Right lobe of liver (tissue), 6 donors: ENCODE data around the gene ABHD12. TPM values are rescaled to one million over a fixed set of nuclear protein-coding genes. Genes with fewer than 3 reads are reported as not detected.

Experiments used
- ATAC-seq, 4 donors: fragments of 200-7000 bp; cut with Tn5 transposase; one replicate each; pipeline ENCODE4 v1.9.1; 2020; ENCODE audit warnings: mild to moderate bottlenecking in 4 of 4, moderate library complexity in 4 of 4
- DNase-seq, 3 donors: peaks; one replicate each; pipeline ENCODE4 v3.0.0-alpha.2; 2020
- H3K27ac ChIP-seq, 3 donors: fragments of 200-600 bp; one replicate each; pipeline ENCODE4 v1.8.0; 2022
- H3K27me3 ChIP-seq, 2 donors: fragments of 200-600 bp; one replicate each; pipeline ENCODE4 v1.8.0; 2022
- H3K36me3 ChIP-seq, 4 donors: fragments of 200-600 bp; sonication (generic) in 1 of 4; one replicate each; pipeline versions ENCODE4 v1.5.1 to v1.8.0; 2017 to 2022; ENCODE audit warnings: control low read depth in 1 of 4
- H3K4me1 ChIP-seq, 4 donors: fragments of 200-600 bp; sonication (generic) in 1 of 4; one replicate each; pipeline versions ENCODE4 v1.5.1 to v1.8.0; 2017 to 2022; ENCODE audit warnings: control low read depth in 1 of 4
- H3K4me3 ChIP-seq, 3 donors: fragments of 200-600 bp; one replicate each; pipeline ENCODE4 v1.8.0; 2022
- H3K9me3 ChIP-seq, 4 donors: fragments of 200-600 bp; sonication (generic) in 1 of 4; one replicate each; pipeline versions ENCODE4 v1.5.1 to v1.8.0; 2017 to 2022; ENCODE audit warnings: control low read depth in 1 of 4
- POLR2A ChIP-seq: fragments of 450-650 bp; IDR thresholded peaks from one replicate; pipeline ENCODE4 v1.6.1; 2017; ENCODE audit warnings: antibody characterized with exemption, mild to moderate bottlenecking
- WGBS: methylation state at CpG from one replicate; pipeline ENCODE4 v1.1.6; 2018; ENCODE audit warnings: low coverage, low lambda C conversion rate; ENCODE audit not compliant: insufficient coverage; ENCODE audit errors: missing lambda C conversion rate; 5-methylcytosine and 5-hydroxymethylcytosine counted together
- intact Hi-C, 2 donors: fragments of 100-400 bp; cut with DNase I; formaldehyde crosslinking; loops; one replicate each; pipeline versions ENCODE4 v1.11.2 to v1.14.1; 2022
- total RNA-seq, 6 experiments: library from RNA; depleted of rRNA in 2 of 6; stranded (reverse); fragments of >200 nt in 2 of 6; fragmentation: NEBNext Ultra II Directional in 3 of 6; extraction: Animal tissue kit (Norgen Biotek cat#: 25700) in 3 of 6; gene quantifications; one replicate each; pipeline versions ENCODE4 v1.1.0 to v1.2.4, GENCODE V29; 2016 to 2023
- TF ChIP-seq, protein P1 (sequence below), 4 donors: fragments of 200-600 bp in 3 of 4; fragments of 450-650 bp in 1 of 4; IDR thresholded peaks; one replicate each; pipeline versions ENCODE4 v1.5.1 to v1.8.0; 2016 to 2022; ENCODE audit warnings: antibody characterized with exemption in 4 of 4, mild to moderate bottlenecking in 2 of 4
- donor health status: DM: no; HTN: yes; CAD: no.
- donor health status: DM: no; HTN: no; CAD: no.
- donor health status: DM: no; HTN: no; CAD: no.
- donor health status: DM: no; HTN: yes; CAD: no.
- donor health status: DM: no; HTN: yes; CAD: no.

ABHD12 gene
- total RNA-seq, 6 experiments from 2014 or later, result 16.1 to 23.6 (median 18.7) TPM

DNA sequence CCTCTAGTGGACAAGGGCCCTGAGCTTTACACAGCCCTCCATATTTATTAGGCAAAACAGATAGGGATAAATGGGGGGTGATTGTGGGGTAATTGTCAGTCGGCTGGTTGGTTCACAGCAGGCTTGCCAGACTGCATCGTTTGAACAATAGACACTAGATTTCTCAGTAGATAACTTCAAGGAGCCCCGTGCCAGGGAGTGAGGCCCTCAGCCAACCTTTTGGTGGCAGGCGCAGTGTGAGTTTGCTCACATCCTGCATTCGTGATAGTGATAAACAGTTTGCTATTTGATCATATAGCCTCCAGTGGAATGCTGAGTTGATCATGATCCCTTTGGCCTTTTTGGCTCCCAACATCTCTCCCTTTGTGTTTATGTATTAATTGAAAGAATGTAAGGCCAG lies 3.6 kb upstream of the ABHD12 start:
- DNase-seq (no peak), ATAC-seq (no peak)
- H3K36me3 ChIP-seq, result no peaks in the 10 kb centered on the region
- 64% methylated on average over 5 of the region's 5 CpGs for WGBS
- H3K4me1 ChIP-seq, result peaks cover 0 to 3% (median 0%) of the 10 kb centered on the region in 4 donors
- H3K27me3 ChIP-seq, result no peaks in the 10 kb centered on the region
- no peak overlapping the region for H3K4me3 ChIP-seq
- no peak overlapping the region for H3K27ac ChIP-seq
- no peaks in the 10 kb centered on the region for H3K9me3 ChIP-seq
- no peak for TF ChIP-seq POLR2A
- TF ChIP-seq, protein P1, sequence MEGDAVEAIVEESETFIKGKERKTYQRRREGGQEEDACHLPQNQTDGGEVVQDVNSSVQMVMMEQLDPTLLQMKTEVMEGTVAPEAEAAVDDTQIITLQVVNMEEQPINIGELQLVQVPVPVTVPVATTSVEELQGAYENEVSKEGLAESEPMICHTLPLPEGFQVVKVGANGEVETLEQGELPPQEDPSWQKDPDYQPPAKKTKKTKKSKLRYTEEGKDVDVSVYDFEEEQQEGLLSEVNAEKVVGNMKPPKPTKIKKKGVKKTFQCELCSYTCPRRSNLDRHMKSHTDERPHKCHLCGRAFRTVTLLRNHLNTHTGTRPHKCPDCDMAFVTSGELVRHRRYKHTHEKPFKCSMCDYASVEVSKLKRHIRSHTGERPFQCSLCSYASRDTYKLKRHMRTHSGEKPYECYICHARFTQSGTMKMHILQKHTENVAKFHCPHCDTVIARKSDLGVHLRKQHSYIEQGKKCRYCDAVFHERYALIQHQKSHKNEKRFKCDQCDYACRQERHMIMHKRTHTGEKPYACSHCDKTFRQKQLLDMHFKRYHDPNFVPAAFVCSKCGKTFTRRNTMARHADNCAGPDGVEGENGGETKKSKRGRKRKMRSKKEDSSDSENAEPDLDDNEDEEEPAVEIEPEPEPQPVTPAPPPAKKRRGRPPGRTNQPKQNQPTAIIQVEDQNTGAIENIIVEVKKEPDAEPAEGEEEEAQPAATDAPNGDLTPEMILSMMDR (IDR thresholded peaks at IDR 0.05), result no peak
- intact Hi-C loops, result loop anchor here in 1 of 2 donors (10.0 kb wide), 1 partner anchor 89 kb away; no protein-coding TSS in a partner anchor

DNA sequence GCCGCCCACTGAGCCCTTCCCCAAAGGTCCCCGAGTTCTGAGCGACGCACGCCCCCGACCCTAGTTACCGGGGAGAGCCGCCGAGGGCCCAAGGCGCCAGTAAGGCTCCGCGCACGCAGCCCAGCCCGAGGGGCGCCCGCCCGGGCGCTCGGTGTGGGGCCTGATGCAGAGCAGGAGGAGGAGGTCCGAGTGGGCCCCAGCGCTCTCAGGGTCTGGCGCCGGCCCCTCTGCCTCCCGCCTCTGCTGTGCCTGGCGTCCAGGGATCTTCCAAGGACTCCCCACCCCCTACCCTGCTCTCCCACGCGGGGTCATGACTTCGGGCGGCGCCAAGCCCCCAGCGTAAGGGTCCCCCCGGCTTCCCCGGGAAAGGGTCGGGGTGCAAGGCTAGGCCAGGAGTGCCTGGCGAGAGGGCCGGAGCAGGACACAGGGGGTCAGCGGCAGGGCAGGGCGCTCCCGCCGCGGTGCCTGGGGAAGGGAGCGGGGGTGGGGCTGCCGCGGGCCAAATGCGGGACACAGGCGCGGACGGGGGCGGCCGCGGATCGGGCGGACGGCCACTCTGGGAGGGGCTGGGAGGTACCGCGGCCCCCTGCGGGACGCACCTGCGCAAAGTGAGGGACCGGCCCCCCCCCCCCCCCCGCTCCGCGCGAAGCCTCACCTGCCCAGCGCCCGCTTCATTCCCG lies 637 bp downstream of the ABHD12 start:
- intact Hi-C loops, result loop anchor here in 1 of 2 donors (10.0 kb wide), 1 partner anchor 85 kb away; no protein-coding TSS in a partner anchor
- no peaks in the 10 kb centered on the region for H3K9me3 ChIP-seq
- DNase-seq (peak; percentile 59 to 67 (median 61)), ATAC-seq (peak; percentile 38 to 55 (median 48))
- no peaks in the 10 kb centered on the region for H3K36me3 ChIP-seq
- H3K27me3 ChIP-seq, result no peaks in the 10 kb centered on the region
- 0% methylated on average over 8 of the region's 67 CpGs for WGBS
- peak overlapping the region; percentile 59 to 72 (median 69) for H3K27ac ChIP-seq
- TF ChIP-seq, protein P1 (IDR thresholded peaks at IDR 0.05), result no peak
- TF ChIP-seq POLR2A, result no peak
- H3K4me3 ChIP-seq, result peak overlapping the region; percentile 73 to 91 (median 75)
- H3K4me1 ChIP-seq, result peaks cover 0 to 4% (median 0%) of the 10 kb centered on the region in 4 donors

DNA sequence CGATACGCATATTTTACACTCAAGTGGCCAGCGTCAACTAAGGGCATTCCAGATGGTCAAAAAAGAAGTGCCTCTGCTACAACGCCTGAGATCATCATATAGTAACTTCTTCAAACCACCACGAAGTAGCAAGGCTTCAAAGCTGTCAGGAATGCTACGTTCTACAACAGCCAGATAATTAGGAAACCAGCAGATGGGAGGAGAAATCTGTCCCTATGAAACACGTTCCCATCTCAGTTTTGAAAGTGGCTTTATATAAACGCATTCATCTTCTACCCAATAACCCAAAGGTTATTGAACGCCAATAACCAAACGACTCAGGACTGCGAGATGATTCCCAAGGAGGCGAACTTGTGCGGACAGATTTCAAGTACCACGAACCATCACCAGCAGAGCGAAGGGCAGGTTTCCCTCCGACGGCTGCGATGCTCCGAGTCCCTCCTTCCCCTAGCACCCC lies 1.2 kb downstream of the ABHD12 start:
- H3K27ac ChIP-seq, result peak overlapping the region in 1 of 3 donors; percentile 72
- no peak for DNase-seq

DNA sequence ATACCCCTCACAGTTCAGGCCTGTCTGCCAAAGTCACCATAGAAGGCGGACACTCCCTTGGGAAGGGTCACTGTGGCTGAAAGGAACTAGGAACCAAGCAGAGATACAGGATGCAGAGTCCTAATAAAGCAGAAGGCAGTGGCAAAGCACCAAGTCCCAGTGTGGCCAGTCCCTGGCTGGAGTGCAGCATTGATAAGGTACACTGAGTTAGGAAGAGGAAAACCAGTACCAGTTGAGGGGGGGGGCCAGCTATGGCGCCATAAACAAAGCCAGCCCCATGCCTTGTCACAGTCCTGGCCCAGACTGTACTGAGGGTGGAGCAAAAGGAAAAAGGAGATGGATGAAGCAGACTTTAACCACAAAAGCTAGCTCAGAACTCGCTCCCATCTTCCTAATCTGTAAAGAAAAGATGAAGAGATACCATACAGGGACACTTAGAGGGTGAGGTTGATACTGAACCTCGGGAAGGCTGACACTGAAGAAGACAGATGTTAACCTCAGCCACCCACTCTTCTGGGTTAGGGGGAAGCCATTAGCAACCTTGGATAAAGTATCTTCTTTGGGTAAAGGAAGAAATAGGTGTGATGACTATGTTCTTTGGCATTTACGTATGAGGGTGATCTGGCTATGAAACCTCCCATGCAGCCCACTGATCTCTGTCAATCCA lies 7.8 kb downstream of the ABHD12 start:
- intact Hi-C loops, result no loop called here
- DNase-seq (no peak), ATAC-seq (peak in 2 of 4 donors; percentile 13)
- Histone ChIP-seq H3K36me3 (no peaks in the 10 kb centered on the region), H3K27me3 (no peaks in the 10 kb centered on the region), H3K9me3 (no peaks in the 10 kb centered on the region), H3K4me3 (no peak overlapping the region), H3K27ac (peak overlapping the region in 1 of 3 donors; percentile 24), H3K4me1 (peaks cover 0 to 13% (median 0%) of the 10 kb centered on the region in 4 donors)
- WGBS, result 81% methylated on average over 3 of the region's 5 CpGs
- TF ChIP-seq, protein P1 (IDR thresholded peaks at IDR 0.05), result no peak
- no peak for TF ChIP-seq POLR2A

More for the DNA sequence above, 1.2 kb downstream of the ABHD12 start:
- Histone ChIP-seq H3K4me1 (peaks cover 0 to 4% (median 2%) of the 10 kb centered on the region in 4 donors), H3K9me3 (no peaks in the 10 kb centered on the region), H3K36me3 (no peaks in the 10 kb centered on the region), H3K4me3 (peak overlapping the region; percentile 73 to 91 (median 75)), H3K27me3 (no peaks in the 10 kb centered on the region)
- no peak for TF ChIP-seq POLR2A
- TF ChIP-seq, protein P1 (IDR thresholded peaks at IDR 0.05), result no peak
- WGBS, result 22% methylated on average over 18 of the region's 19 CpGs
- intact Hi-C loops, result no loop called here
- no peak for ATAC-seq
